IMR-90 (cell line): ENCODE measurements around the gene GPR137. TPM values are rescaled to one million over a fixed set of nuclear protein-coding genes. Genes with fewer than 3 reads are reported as not detected.

ENCODE experiments used
- ATAC-seq: fragments of 200-7000 bp; cut with Tn5 transposase; 2 replicates; pipeline ENCODE4 v1.9.1; 2020; ENCODE audit warnings: low read depth, mild to moderate bottlenecking, moderate library complexity
- BruUV-seq: library from RNA; stranded (reverse); fragments of 400-500 nt; replicated peaks from 2 replicates; lab custom pipeline; 2021; lab: Mats Ljungman, UMichigan
- CTCF ChIA-PET: fragments of 300-600 bp; formaldehyde crosslinking; extraction: SDS; loops from one replicate; lab custom pipeline; 2021; ENCODE audit warnings: antibody characterized with exemption; lab: Yijun Ruan, JAX
- POLR2A ChIA-PET: fragments of 300-600 bp; sonication (Branson Sonifier 250); formaldehyde crosslinking; loops from one replicate; lab custom pipeline; 2022; ENCODE audit warnings: antibody characterized with exemption; ENCODE audit not compliant: unreplicated experiment; lab: Charles Lee
- DNase-seq: peaks from one replicate; pipeline ENCODE4 v3.0.0; 2013
- H2AFZ ChIP-seq: replicated peaks from 2 replicates; pipeline ENCODE3; 2013; ENCODE audit warnings: low read length, mild to moderate bottlenecking; ENCODE audit not compliant: poor library complexity
- H2AK5ac ChIP-seq: 2 replicates; pipeline ENCODE4 v1.6.1; 2013; ENCODE audit warnings: low read depth, low read length, inconsistent platforms
- H2AK9ac ChIP-seq: replicated peaks from 2 replicates; pipeline ENCODE3; 2013; ENCODE audit warnings: mild to moderate bottlenecking, low read depth, low read length, moderate library complexity; ENCODE audit not compliant: poor library complexity
- H2BK120ac ChIP-seq: 2 replicates; pipeline ENCODE4 v1.6.1; 2013; ENCODE audit warnings: low read depth, low read length, inconsistent platforms
- H2BK15ac ChIP-seq: 3 replicates; pipeline ENCODE4 v1.6.1; 2013; ENCODE audit warnings: low read depth, low read length, inconsistent platforms
- H2BK20ac ChIP-seq: 2 replicates; pipeline ENCODE4 v1.6.1; 2013; ENCODE audit warnings: low read depth, mild to moderate bottlenecking, inconsistent platforms, low read length, moderate library complexity
- H2BK5ac ChIP-seq: 2 replicates; pipeline ENCODE4 v1.6.1; 2013; ENCODE audit warnings: mild to moderate bottlenecking, low read depth, low read length, inconsistent platforms; ENCODE audit not compliant: poor library complexity, severe bottlenecking
- H3K14ac ChIP-seq: replicated peaks from 2 replicates; pipeline ENCODE4 v1.6.1; 2013; ENCODE audit warnings: low read depth, low read length, inconsistent platforms
- H3K18ac ChIP-seq: 2 replicates; pipeline ENCODE4 v1.6.1; 2013; ENCODE audit warnings: low read depth, low read length, control low read depth
- H3K23ac ChIP-seq: 2 replicates; pipeline ENCODE4 v1.6.1; 2013; ENCODE audit warnings: low read depth, low read length, inconsistent platforms
- H3K27ac ChIP-seq: 2 replicates; pipeline ENCODE4 v1.5.1; 2013; ENCODE audit warnings: mild to moderate bottlenecking, control low read depth, low read length; ENCODE audit not compliant: insufficient read depth
- H3K27me3 ChIP-seq: 2 replicates; pipeline ENCODE4 v1.6.1; 2013; ENCODE audit warnings: low read length; ENCODE audit not compliant: control insufficient read depth, insufficient read depth
- H3K36me3 ChIP-seq: 2 replicates; pipeline ENCODE4 v1.6.1; 2013; ENCODE audit warnings: low read length, mixed read lengths; ENCODE audit not compliant: control insufficient read depth, insufficient read depth
- H3K4ac ChIP-seq: 2 replicates; pipeline ENCODE4 v1.6.1; 2013; ENCODE audit warnings: low read depth, low read length, inconsistent platforms
- H3K4me1 ChIP-seq: 2 replicates; pipeline ENCODE4 v1.6.1; 2013; ENCODE audit warnings: low read length, mixed read lengths; ENCODE audit not compliant: control insufficient read depth, insufficient read depth
- H3K4me2 ChIP-seq: 2 replicates; pipeline ENCODE4 v1.6.1; 2013; ENCODE audit warnings: low read depth, mild to moderate bottlenecking, control low read depth, low read length, moderate library complexity
- H3K4me3 ChIP-seq: 2 replicates; pipeline ENCODE4 v1.5.1; 2013; ENCODE audit warnings: low read depth, mild to moderate bottlenecking, control low read depth, low read length, moderate library complexity; ENCODE audit not compliant: insufficient read depth
- H3K56ac ChIP-seq: 2 replicates; pipeline ENCODE4 v1.6.1; 2013; ENCODE audit warnings: low read length, inconsistent platforms; ENCODE audit not compliant: insufficient read depth; ENCODE audit errors: extremely low read depth
- H3K79me1 ChIP-seq, 2 experiments: 2 replicates each; pipeline ENCODE4 v1.6.1; 2013; ENCODE audit warnings: low read length in 2 of 2, inconsistent platforms in 1 of 2, low read depth in 1 of 2
- H3K9ac ChIP-seq: 2 replicates; pipeline ENCODE4 v1.6.1; 2013; ENCODE audit warnings: low read depth, low read length, control low read depth
- H3K9me1 ChIP-seq: 2 replicates; pipeline ENCODE4 v1.6.1; 2013; ENCODE audit warnings: low read length, inconsistent platforms; ENCODE audit not compliant: insufficient read depth
- H3K9me3 ChIP-seq: 2 replicates; pipeline ENCODE4 v1.6.1; 2013; ENCODE audit warnings: low read length; ENCODE audit not compliant: control insufficient read depth, insufficient read depth
- H4K20me1 ChIP-seq: 2 replicates; pipeline ENCODE4 v1.6.1; 2013; ENCODE audit warnings: low read length, inconsistent platforms; ENCODE audit not compliant: insufficient read depth
- H4K5ac ChIP-seq: 2 replicates; pipeline ENCODE4 v1.6.1; 2013; ENCODE audit warnings: mild to moderate bottlenecking, low read depth, low read length, control low read depth
- H4K8ac ChIP-seq, 2 experiments: 2 replicates each; pipeline ENCODE4 v1.6.1; 2013; ENCODE audit warnings: low read depth in 2 of 2, low read length in 2 of 2, control low read depth in 1 of 2, inconsistent platforms in 1 of 2
- H4K91ac ChIP-seq: 2 replicates; pipeline ENCODE4 v1.6.1; 2013; ENCODE audit warnings: low read depth, low read length, inconsistent platforms; ENCODE audit not compliant: insufficient read depth
- BHLHE40 ChIP-seq: fragments of 150-350 bp; IDR thresholded peaks from 2 replicates; pipeline ENCODE4 v1.6.1; 2016; ENCODE audit warnings: mild to moderate bottlenecking, low read depth, low read length
- CEBPB ChIP-seq: IDR thresholded peaks from 2 replicates; pipeline ENCODE4 v1.6.1; 2012; ENCODE audit warnings: low read depth, low read length, improper control_type of control experiment
- CHD1 ChIP-seq: IDR thresholded peaks from 2 replicates; pipeline ENCODE4 v1.6.1; 2012; ENCODE audit warnings: low read depth, low read length, improper control_type of control experiment
- FOS ChIP-seq: fragments of 150-350 bp; IDR thresholded peaks from 2 replicates; pipeline ENCODE4 v1.6.1; 2016; ENCODE audit warnings: low read depth, low read length
- MAFK ChIP-seq: IDR thresholded peaks from 2 replicates; pipeline ENCODE4 v1.6.1; 2012; ENCODE audit warnings: low read depth, low read length, improper control_type of control experiment
- MAZ ChIP-seq: IDR thresholded peaks from 2 replicates; pipeline ENCODE4 v1.6.1; 2012; ENCODE audit warnings: low read depth, mild to moderate bottlenecking, low read length, improper control_type of control experiment, moderate library complexity, borderline replicate concordance
- NFE2L2 ChIP-seq: fragments of 150-350 bp; IDR thresholded peaks from 2 replicates; pipeline ENCODE4 v1.6.1; 2016; ENCODE audit warnings: low read depth, mild to moderate bottlenecking, low read length
- POLR2A ChIP-seq: IDR thresholded peaks from 2 replicates; pipeline ENCODE4 v1.6.1; 2012; ENCODE audit warnings: mild to moderate bottlenecking, low read depth, low read length
- RAD21 ChIP-seq: IDR thresholded peaks from 2 replicates; pipeline ENCODE4 v1.6.1; 2012; ENCODE audit warnings: low read length, improper control_type of control experiment
- RCOR1 ChIP-seq: IDR thresholded peaks from 2 replicates; pipeline ENCODE4 v1.6.1; 2012; ENCODE audit warnings: mild to moderate bottlenecking, low read length, improper control_type of control experiment; ENCODE audit not compliant: insufficient replicate concordance
- RFX5 ChIP-seq: IDR thresholded peaks from 2 replicates; pipeline ENCODE4 v1.8.0; 2012; ENCODE audit warnings: low read depth, mild to moderate bottlenecking, low read length, moderate library complexity
- SMC3 ChIP-seq: fragments of 150-350 bp; IDR thresholded peaks from 2 replicates; pipeline ENCODE4 v1.6.1; 2016; ENCODE audit warnings: low read depth, mild to moderate bottlenecking, antibody characterized with exemption, low read length, moderate library complexity
- WGBS, 2 experiments: methylation state at CpG; one replicate each; pipeline versions ENCODE4 v1.1.5 to v1.1.7; 2013; ENCODE audit warnings: missing lambda C conversion rate in 2 of 2; ENCODE audit not compliant: insufficient read length in 1 of 2; ENCODE audit errors: extremely low coverage in 2 of 2; 5-methylcytosine and 5-hydroxymethylcytosine counted together
- dilution Hi-C: fragments of 300-500 bp; cut with HindIII; formaldehyde crosslinking; loops from one replicate; pipeline ENCODE4 v1.14.3; 2018; ENCODE audit warnings: low sequenced_read_pairs; ENCODE audit not compliant: unreplicated experiment
- in situ Hi-C: fragments of 300-500 bp; cut with MboI; formaldehyde crosslinking; loops from 3 replicates; pipeline ENCODE4 v1.14.3; 2019; ENCODE audit warnings: low sequenced_read_pairs, inconsistent platforms, mixed read lengths
- intact Hi-C: fragments of 100-400 bp; cut with micrococcal nuclease; formaldehyde crosslinking; loops from 2 replicates; pipeline ENCODE4 v1.10.0; 2022
- polyA plus RNA-seq, 3 experiments: library from polyadenylated mRNA; depleted of rRNA; stranded (reverse); fragments of >200 nt; gene quantifications; 2 replicates each; pipeline ENCODE4 v1.2.3, GENCODE V29; 2012; ENCODE audit warnings: low replicate concordance in 1 of 3
- total RNA-seq: library from RNA; depleted of rRNA; stranded (reverse); fragments of >200 nt; gene quantifications from 2 replicates; pipeline ENCODE4 v1.2.3, GENCODE V29; 2012
- TF ChIP-seq, protein P1 (sequence below): fragments of 150-350 bp; IDR thresholded peaks from 2 replicates; pipeline ENCODE4 v1.6.1; 2017; ENCODE audit warnings: mild to moderate bottlenecking, antibody characterized with exemption, low read length, low read depth
- TF ChIP-seq, protein P2 (sequence below): fragments of 150-350 bp; IDR thresholded peaks from 2 replicates; pipeline ENCODE4 v1.6.1; 2016; ENCODE audit warnings: low read depth, mild to moderate bottlenecking, low read length, moderate library complexity, borderline replicate concordance

The GPR137 gene
- total and polyA plus RNA-seq, 2 of the 4 experiments (the other 2 are of a cell fraction): 3.6 to 26.0 TPM

DNA sequence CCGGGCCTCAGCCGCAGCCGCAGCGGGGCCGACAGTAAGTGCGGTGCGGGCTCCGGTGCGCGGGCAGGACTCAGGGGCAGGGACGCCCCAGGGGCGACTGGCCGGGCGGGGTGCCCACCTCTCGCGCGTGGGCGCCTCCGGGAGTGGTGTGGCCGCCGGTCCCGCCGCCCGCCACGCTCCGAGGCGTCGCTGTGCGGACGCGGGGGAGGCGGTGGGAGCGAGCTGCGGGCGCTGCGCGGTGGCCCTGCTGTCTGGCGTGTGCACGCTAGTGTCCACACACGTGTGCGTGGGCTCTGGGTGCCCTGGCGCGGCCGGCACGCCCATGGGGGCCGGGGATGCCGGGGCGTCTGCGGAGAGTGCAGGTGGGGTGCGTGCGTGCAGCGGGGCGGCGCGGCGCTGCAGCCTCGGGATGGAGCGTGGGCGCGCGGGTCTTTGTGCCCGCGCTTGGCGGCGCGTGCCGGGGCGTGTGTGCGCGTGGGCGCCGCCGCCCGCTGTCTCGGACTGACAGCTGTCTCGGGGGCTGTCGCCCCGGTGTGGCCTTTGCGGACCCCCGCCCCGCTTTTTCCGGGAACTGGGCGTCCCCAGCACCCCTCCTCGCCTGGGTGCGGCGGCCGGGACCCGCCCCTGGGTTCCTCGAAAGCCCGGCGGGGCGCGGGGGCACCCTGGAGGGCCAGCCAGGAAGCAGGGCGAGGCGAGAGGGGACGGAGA is 6.3 kb downstream of the GPR137 start:
- intact Hi-C loops: no loop called here
- no peak overlapping the region for H2AK5ac ChIP-seq
- no peak overlapping the region for H3K56ac ChIP-seq
- ChIA-PET POLR2A (no interaction called here), CTCF (interaction anchor here (1.1 kb wide), 1 partner anchor 9 kb away, joined by 5 read pairs; no protein-coding TSS in a partner anchor)
- no peak overlapping the region for H3K18ac ChIP-seq
- no peak overlapping the region for H2BK120ac ChIP-seq
- no peak overlapping the region for H3K4ac ChIP-seq
- ATAC-seq (peak; percentile 31), DNase-seq (no peak)
- TF ChIP-seq POLR2A (no peak), RAD21 (no peak), CEBPB (no peak), RCOR1 (no peak), CHD1 (no peak), FOS (no peak), MAFK (no peak), BHLHE40 (no peak), MAZ (no peak), RFX5 (no peak), SMC3 (no peak), NFE2L2 (no peak)
- TF ChIP-seq, protein P1, sequence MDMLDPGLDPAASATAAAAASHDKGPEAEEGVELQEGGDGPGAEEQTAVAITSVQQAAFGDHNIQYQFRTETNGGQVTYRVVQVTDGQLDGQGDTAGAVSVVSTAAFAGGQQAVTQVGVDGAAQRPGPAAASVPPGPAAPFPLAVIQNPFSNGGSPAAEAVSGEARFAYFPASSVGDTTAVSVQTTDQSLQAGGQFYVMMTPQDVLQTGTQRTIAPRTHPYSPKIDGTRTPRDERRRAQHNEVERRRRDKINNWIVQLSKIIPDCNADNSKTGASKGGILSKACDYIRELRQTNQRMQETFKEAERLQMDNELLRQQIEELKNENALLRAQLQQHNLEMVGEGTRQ: no peak
- TF ChIP-seq, protein P2, sequence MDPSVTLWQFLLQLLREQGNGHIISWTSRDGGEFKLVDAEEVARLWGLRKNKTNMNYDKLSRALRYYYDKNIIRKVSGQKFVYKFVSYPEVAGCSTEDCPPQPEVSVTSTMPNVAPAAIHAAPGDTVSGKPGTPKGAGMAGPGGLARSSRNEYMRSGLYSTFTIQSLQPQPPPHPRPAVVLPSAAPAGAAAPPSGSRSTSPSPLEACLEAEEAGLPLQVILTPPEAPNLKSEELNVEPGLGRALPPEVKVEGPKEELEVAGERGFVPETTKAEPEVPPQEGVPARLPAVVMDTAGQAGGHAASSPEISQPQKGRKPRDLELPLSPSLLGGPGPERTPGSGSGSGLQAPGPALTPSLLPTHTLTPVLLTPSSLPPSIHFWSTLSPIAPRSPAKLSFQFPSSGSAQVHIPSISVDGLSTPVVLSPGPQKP: no peak
- dilution Hi-C loops: no loop called here
- no peaks in the 10 kb centered on the region for H3K36me3 ChIP-seq
- H3K9me1 ChIP-seq: no peaks in the 10 kb centered on the region
- H3K79me1 ChIP-seq: peaks cover 0 to 4% of the 10 kb centered on the region in 2 experiments; a peak in 1 of 4 replicates
- no peak overlapping the region for H2BK15ac ChIP-seq
- BruUV-seq: no TSS peak
- H3K4me1 ChIP-seq: peaks cover 4% of the 10 kb centered on the region; the same call in 1 of the 2 replicates
- peak overlapping the region; percentile 72 for H2AFZ ChIP-seq
- WGBS, 2 experiments: 2% methylated on average over 56 of the region's 96 CpGs; no CpG with 5 or more reads in 1 of the 2 experiments
- peak overlapping the region; percentile 45 for H3K4me2 ChIP-seq
- no peak overlapping the region for H4K8ac ChIP-seq
- no peak overlapping the region for H3K27ac ChIP-seq
- H2AK9ac ChIP-seq: no peak overlapping the region
- peaks cover 66% of the 10 kb centered on the region for H3K27me3 ChIP-seq
- H3K9ac ChIP-seq: no peak overlapping the region
- no peak overlapping the region for H3K23ac ChIP-seq
- H2BK20ac ChIP-seq: no peak overlapping the region
- H2BK5ac ChIP-seq: no peak overlapping the region
- H4K5ac ChIP-seq: no peak overlapping the region
- H3K14ac ChIP-seq: no peak overlapping the region
- peak overlapping the region; percentile 24 for H3K4me3 ChIP-seq
- in situ Hi-C loops: no loop called here
- H3K9me3 ChIP-seq: no peaks in the 10 kb centered on the region
- no peak overlapping the region for H4K91ac ChIP-seq
- H4K20me1 ChIP-seq: peaks cover 5% of the 10 kb centered on the region; the same call in 1 of the 2 replicates
